ENCODE data around the gene SEPHS2.

Gene SEPHS2

GRCh38 chr16:30429418-30429677 is 16.3 kb downstream of the SEPHS2 start:
- no peak for DNase-seq

- DNase-seq: no peak
Measured at GRCh38 chr16:30428055-30428454, 17.6 kb downstream of the SEPHS2 start.

GRCh38 chr16:30421010-30421409 is 24.7 kb downstream of the SEPHS2 start:
- DNase-seq: no peak

GRCh38 chr16:30418350-30419181 is 27.1 kb downstream of the SEPHS2 start:
- DNase-seq: no peak

- DNase-seq: peak; percentile 89
Measured at GRCh38 chr16:30417529-30418349, 27.9 kb downstream of the SEPHS2 start.

DNA sequence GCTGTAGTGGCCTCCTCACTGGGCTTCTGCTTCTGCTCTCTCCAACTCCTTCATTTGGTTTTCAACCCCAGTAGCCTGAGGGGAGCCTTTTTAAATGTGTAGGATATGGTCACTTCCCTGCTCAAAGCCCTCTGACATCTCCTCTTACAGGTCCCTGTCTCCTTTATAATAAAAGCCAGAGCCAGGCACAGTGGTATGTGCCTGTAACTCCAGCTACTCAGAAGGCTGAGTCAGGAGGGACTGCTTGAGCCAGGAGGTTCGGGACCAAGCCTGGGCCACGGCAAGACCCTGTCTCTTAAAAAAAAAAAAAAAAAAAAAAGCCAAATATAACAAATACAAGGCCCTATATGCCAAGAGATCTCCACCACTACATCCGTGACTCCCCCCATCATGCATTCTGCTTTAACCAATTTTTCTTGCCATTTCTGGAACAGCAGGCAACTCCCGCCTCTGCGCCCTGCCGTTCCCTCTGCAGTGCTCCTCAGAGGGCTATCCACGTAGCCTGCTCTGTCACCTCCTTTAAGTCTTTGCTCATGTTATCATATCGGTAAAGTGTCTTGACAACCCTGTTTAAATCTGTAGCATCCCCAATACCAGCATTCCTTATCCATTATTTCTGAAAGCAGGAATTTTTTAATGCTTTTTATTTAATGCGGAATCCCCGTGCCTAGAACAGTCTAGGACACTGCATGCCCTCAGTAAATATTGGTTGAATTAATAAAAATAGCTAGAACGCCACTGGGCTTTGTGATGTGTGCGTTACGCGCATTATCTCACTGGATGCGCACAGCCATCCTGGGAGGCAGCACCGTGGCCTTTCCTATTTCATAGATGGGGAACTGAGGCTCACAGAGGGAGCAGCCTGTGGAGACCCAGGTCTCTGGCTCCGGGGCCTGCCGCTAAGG is 28.8 kb downstream of the SEPHS2 start:
- DNase-seq: no peak

DNA sequence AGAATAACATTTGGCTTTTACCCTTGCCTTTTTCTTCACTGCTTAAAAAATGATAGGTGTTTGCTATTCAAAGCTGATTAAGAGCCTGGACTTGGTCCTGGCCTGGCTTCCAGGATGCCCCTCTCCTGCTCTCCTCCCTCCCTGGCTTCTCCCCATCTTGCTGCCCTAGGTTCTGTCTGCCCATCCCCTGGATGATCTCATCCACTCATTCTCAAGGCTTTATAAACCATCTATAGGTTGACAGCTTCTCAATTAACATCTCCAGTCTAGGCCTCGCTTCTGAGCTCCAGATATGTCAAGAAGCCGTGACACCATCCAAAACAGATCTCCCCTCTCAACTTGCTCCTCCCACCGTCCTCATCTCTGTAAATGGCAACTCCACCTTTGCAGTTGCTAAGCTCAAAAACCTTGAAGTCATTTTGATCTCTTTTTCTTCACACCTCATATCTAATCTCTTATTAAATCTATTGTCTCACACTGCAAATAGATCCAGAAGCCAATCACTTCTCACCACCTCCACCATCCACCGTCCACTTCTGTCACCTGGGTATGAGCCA is 29.5 kb downstream of the SEPHS2 start:
- DNase-seq: no peak

DNA sequence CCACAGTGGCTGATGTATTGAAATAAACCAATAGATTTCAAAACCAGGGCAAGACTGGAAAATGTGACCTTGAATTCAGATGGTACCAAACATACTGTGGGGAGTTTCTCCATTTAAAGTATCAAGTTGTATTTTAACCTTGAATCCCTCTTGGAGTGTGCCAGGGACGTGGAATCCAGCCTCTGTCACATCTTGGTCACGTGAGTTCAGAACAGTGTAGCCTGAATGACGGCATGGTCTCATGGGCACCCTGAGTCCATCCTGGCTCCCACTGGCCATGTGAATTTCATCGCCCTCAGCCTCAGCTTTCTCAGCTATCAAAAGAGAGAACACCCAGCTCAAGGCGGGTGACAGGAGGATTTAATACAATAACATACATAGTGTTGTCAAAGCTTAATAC is 31.5 kb downstream of the SEPHS2 start:
- no peak for DNase-seq

GRCh38 chr16:30413112-30413806 is 32.4 kb downstream of the SEPHS2 start:
- no peak for DNase-seq

- peak; percentile 90 for DNase-seq
Measured at GRCh38 chr16:30409125-30410060, 36.3 kb downstream of the SEPHS2 start.

DNA sequence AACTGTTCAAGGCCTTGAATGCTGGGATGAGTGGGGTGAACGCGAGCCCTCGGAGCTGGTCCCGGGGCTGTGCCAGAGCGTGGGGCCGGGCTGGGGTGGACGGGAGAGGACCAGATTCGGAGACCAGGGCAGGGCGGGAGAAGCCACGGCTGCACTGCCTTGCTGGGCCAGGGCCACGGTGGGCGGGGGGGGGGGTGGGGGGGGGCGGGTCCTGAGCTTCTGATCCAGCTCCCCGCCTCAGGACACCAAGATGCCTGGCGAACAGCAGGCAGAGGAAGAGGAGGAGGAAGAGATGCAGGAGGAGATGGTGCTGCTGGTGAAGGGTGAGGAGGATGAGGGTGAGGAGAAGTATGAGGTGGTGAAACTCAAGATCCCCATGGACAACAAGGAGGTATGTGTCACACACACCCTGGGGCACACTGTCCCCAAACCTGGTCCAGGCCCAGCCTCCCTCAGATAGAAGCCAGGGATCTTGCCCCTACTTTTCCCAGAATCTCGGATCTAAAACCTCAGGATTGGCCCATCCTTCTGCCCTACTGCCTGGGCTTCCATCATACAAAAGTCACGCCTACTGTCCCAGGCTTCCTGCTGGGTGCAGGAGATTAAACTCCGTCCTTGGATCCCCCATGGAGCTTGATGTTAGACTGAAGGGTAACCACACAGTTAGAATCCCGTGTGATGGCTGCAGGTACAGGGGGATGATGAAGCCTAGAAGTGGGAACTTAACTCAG is 37.7 kb downstream of the SEPHS2 start:
- DNase-seq: no peak

- peak; percentile 91 for DNase-seq
Measured at GRCh38 chr16:30407102-30407803, 38.4 kb downstream of the SEPHS2 start, which contains the start of gene ZNF771. Gene ZNF771, plus strand, starts transcription at chr16:30407606. Its CDS starts 448 bp downstream, at chr16:30408054.

GRCh38 chr16:30406795-30407101 is 38.9 kb downstream of the SEPHS2 start:
- no peak for DNase-seq

DNA sequence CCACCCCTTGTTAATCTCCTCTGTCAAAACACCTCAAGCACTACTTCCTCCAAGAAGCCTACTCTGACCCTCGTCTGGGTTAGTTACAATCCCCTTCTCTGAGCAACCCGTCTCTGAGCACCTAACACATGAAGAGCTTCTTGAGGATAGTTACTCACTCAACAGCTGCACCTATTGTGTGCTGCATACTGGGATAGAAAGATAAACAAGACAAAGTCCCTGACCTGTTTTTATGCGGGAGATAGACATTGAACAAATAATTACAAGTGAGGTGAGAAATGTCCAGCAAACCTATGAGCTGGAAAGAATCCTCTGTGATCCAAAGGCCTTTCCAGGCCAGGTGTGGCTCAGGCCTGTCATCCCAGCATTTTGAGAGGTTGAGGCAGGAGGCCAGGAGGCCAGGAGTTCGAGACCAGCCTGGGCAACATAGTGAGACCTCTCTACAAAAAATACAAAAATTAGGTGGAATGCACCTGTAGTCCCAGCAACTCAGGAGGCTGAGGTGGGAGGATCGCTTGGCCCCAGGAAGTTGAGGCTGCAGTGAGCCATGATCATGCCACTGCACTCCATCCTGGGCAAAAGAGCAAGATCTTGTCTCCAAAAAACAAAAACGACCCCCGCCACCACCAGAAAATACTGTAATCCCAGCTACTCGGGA is 43.8 kb downstream of the SEPHS2 start:
- no peak for DNase-seq

GRCh38 chr16:30399435-30400186 is 46.1 kb downstream of the SEPHS2 start:
- DNase-seq: no peak

DNA sequence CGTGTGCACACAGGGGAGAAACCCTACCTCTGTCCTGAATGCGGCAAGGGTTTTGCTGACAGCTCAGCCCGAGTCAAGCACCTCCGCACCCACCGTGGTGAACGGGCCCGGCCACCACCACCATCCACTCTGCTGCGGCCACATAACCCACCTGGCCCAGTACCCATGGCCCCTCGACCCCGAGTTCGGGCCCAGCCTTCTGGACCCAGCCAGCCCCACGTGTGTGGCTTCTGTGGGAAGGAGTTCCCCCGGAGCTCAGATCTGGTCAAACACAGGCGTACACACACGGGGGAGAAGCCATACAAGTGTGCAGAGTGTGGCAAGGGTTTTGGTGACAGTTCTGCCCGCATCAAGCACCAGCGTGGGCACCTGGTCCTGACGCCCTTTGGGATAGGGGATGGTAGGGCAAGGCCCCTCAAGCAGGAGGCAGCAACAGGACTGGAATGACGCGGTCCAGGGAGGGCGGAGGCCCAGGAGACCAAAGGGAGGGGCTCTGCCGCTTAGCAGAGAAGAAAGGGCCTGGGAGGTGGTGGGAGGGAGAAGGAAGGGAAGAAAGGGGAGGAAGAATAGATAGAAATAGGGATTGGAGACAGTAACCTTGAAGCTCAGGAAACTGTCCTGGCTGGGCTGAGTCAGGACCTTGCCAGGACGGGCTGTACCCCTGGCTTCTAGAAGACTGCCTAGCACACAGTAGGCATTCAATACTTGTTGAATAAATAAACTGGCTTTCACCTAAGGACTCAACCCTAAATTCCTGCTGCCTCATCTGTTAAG is 46.8 kb downstream of the SEPHS2 start:
- no peak for DNase-seq

DNA sequence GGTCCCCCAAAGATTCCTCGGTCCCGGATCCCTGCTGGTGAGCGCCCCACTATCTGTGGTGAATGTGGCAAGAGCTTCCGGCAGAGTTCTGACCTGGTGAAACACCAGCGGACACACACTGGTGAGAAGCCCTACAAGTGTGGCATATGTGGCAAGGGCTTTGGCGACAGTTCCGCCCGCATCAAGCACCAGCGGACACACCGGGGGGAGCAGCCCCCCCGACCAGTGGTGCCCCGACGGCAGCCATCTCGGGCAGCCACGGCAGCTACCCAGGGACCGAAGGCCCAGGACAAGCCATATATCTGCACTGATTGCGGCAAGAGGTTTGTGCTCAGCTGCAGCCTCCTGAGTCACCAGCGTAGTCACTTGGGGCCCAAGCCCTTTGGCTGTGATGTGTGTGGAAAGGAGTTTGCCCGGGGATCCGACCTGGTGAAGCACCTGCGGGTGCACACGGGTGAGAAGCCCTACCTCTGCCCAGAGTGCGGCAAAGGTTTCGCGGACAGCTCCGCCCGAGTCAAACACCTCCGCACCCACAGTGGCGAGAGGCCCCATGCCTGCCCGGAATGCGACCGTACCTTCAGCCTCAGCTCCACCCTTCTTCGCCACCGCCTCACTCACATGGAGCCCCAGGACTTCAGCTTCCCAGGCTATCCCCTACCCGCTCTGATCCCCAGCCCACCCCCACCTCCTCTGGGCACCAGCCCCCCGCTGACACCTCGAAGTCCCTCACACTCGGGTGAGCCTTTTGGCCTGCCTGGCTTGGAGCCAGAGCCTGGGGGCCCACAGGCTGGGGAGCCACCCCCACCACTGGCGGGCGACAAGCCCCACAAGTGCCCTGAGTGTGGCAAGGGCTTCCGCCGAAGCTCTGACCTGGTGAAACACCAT is 47.7 kb downstream of the SEPHS2 start:
- no peak for DNase-seq
